Panc1 (cell line): ENCODE measurements around the gene HELT. TPM values are rescaled to one million over a fixed set of nuclear protein-coding genes. Genes with fewer than 3 reads are reported as not detected.
"Not testable (repeated sequence)": the region's sequence is repeated elsewhere in the genome, so short reads cannot be mapped to it uniquely, and the experiment has no call there.

Experiments used
- ATAC-seq: fragments of 200-7000 bp; cut with Tn5 transposase; 2 replicates; pipeline ENCODE4 v1.9.1; 2020; ENCODE audit warnings: mild to moderate bottlenecking, moderate library complexity
- BruUV-seq: library from RNA; stranded (reverse); fragments of 400-500 nt; replicated peaks from 2 replicates; lab custom pipeline; 2021; lab: Mats Ljungman, UMichigan
- CTCF ChIA-PET: fragments of 300-600 bp; sonication (Branson Sonifier 250); formaldehyde crosslinking; loops from one replicate; lab custom pipeline; 2022; ENCODE audit warnings: antibody characterized with exemption; lab: Charles Lee
- POLR2A ChIA-PET: fragments of 300-600 bp; sonication (Branson Sonifier 250); formaldehyde crosslinking; loops from one replicate; lab custom pipeline; 2022; ENCODE audit warnings: antibody characterized with exemption; lab: Charles Lee
- DNase-seq: peaks from one replicate; pipeline ENCODE4 v3.0.0-alpha.2; 2010; ENCODE audit warnings: low read depth, low spot score
- H3K27ac ChIP-seq: 2 replicates; pipeline ENCODE4 v1.5.1; 2011; ENCODE audit warnings: mild to moderate bottlenecking, low read length, inconsistent platforms
- H3K27me3 ChIP-seq: fragments of 200-500 bp; sonication (Bioruptor generic); 2 replicates; pipeline ENCODE4 v1.6.0; 2014; ENCODE audit warnings: low read length, inconsistent platforms; ENCODE audit not compliant: control insufficient read depth, insufficient read depth
- H3K36me3 ChIP-seq: fragments of 200-500 bp; sonication (Bioruptor generic); 2 replicates; pipeline ENCODE4 v1.5.1; 2014; ENCODE audit warnings: inconsistent platforms, mild to moderate bottlenecking, low read length, moderate library complexity; ENCODE audit not compliant: control insufficient read depth, insufficient read depth
- H3K4me1 ChIP-seq: 2 replicates; pipeline ENCODE4 v1.5.1; 2011; ENCODE audit warnings: inconsistent platforms, mild to moderate bottlenecking, low read length, moderate library complexity; ENCODE audit not compliant: control insufficient read depth, insufficient read depth
- H3K4me3 ChIP-seq, 2 experiments: 2 replicates each; pipeline ENCODE4 v1.5.1; 2011 to 2012; ENCODE audit warnings: low read depth in 2 of 2, low read length in 2 of 2, mild to moderate bottlenecking in 2 of 2, inconsistent platforms in 1 of 2, moderate library complexity in 1 of 2
- H3K9me3 ChIP-seq: fragments of 200-500 bp; sonication (Bioruptor generic); 2 replicates; pipeline ENCODE4 v1.5.1; 2014; ENCODE audit warnings: low read depth, mild to moderate bottlenecking, inconsistent platforms, low read length, moderate library complexity; ENCODE audit not compliant: control insufficient read depth, insufficient read depth
- POLR2AphosphoS5 ChIP-seq: IDR thresholded peaks from 2 replicates; pipeline ENCODE4 v1.6.1; 2012; ENCODE audit warnings: mild to moderate bottlenecking, low read depth, low read length, moderate library complexity
- SIN3A ChIP-seq: IDR thresholded peaks from 2 replicates; pipeline ENCODE4 v1.6.1; 2012; ENCODE audit warnings: low read depth, mild to moderate bottlenecking, low read length, moderate library complexity, borderline replicate concordance; ENCODE audit not compliant: insufficient read depth
- TCF7L2 ChIP-seq: IDR thresholded peaks from 2 replicates; pipeline ENCODE4 v1.6.1; 2011; ENCODE audit warnings: mild to moderate bottlenecking, low read depth, low read length, inconsistent platforms
- in situ Hi-C: cut with HindIII; loops from 2 replicates; pipeline ENCODE4 v1.10.0; 2016; ENCODE audit warnings: low sequenced_read_pairs, low pct_unique_long_range_greater_than_20kb
- intact Hi-C: fragments of 100-400 bp; cut with micrococcal nuclease; formaldehyde crosslinking; loops from one replicate; pipeline ENCODE4 v1.10.0; 2022; ENCODE audit not compliant: unreplicated experiment
- total RNA-seq: library from RNA; stranded (reverse); gene quantifications from one replicate; pipeline ENCODE4 v1.2.1, GENCODE V29; 2021; ENCODE audit not compliant: unreplicated experiment
- TF ChIP-seq, protein P1 (sequence below): fragments of 450-650 bp; IDR thresholded peaks from 2 replicates; pipeline ENCODE4 v1.5.1; 2017; ENCODE audit warnings: mild to moderate bottlenecking
- TF ChIP-seq, protein P2 (sequence below), 2 experiments: IDR thresholded peaks; 2 replicates each; pipeline ENCODE4 v1.6.1; 2011 to 2012; ENCODE audit warnings: low read depth in 2 of 2, control low read depth in 1 of 2, low read length in 1 of 2, mild to moderate bottlenecking in 1 of 2, moderate library complexity in 1 of 2; ENCODE audit not compliant: insufficient read depth in 1 of 2

Gene HELT
- total RNA-seq, 1 experiment from 2014 or later: not detected

DNA sequence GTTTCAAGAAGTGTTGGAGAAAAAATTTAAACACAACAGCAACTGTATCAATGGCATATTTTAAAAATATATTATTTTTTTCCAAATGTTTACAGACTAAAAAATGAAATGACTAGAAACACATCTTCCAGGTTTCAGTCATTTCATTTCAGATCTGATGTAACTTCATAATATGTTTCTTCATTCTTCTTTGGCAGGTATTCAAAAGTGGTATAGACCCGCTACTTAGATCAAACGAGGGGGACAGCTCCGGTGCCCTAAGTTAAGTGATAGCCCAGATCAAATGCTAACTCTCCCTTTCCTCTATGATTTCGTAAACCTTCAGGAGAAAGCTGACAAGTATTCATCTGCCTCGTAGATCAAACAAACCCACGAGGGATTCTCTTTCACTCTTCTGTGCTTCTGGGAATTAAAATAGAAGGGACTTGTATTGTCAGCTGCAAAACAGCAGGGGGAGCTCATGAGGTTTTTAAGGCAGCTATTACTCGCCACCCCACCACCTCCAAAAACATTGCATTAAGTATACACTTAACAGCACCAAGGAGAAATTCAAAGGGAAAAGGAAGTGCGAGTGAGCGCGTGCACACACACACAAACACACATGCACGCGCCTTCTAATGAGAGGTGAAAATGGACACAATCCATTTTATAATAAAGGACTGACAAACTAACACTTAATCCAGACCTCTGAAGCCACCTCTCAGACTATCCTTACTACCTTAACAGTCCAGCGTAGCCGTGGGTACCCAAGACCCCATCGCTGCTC, 21.4 kb downstream of the HELT start:
- ATAC-seq (peak; percentile 87), DNase-seq (peak; percentile 41)
- intact Hi-C loops (loop anchor here (2.0 kb wide), 2 partner anchors 57 to 95 kb away; no protein-coding TSS in a partner anchor), in situ Hi-C loops (no loop called here)
- ChIA-PET CTCF (interaction anchor here (0.6 to 1.5 kb wide), 5 partner anchors 46 to 111 kb away, joined by 3 to 12 read pairs (median 5); no protein-coding TSS in a partner anchor), POLR2A (no interaction called here)
- Histone ChIP-seq H3K4me1 (no peaks in the 10 kb centered on the region), H3K36me3 (no peaks in the 10 kb centered on the region), H3K4me3 (peak overlapping the region; percentile 1 to 36; a peak in 3 of 4 replicates), H3K27me3 (no peaks in the 10 kb centered on the region), H3K9me3 (no peaks in the 10 kb centered on the region), H3K27ac (no peak overlapping the region; the same call in 1 of the 2 replicates)
- no peak for TF ChIP-seq SIN3A
- no peak for TF ChIP-seq POLR2AphosphoS5
- TF ChIP-seq, protein P1, sequence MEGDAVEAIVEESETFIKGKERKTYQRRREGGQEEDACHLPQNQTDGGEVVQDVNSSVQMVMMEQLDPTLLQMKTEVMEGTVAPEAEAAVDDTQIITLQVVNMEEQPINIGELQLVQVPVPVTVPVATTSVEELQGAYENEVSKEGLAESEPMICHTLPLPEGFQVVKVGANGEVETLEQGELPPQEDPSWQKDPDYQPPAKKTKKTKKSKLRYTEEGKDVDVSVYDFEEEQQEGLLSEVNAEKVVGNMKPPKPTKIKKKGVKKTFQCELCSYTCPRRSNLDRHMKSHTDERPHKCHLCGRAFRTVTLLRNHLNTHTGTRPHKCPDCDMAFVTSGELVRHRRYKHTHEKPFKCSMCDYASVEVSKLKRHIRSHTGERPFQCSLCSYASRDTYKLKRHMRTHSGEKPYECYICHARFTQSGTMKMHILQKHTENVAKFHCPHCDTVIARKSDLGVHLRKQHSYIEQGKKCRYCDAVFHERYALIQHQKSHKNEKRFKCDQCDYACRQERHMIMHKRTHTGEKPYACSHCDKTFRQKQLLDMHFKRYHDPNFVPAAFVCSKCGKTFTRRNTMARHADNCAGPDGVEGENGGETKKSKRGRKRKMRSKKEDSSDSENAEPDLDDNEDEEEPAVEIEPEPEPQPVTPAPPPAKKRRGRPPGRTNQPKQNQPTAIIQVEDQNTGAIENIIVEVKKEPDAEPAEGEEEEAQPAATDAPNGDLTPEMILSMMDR: peak; percentile 79
- BruUV-seq: no TSS peak

DNA sequence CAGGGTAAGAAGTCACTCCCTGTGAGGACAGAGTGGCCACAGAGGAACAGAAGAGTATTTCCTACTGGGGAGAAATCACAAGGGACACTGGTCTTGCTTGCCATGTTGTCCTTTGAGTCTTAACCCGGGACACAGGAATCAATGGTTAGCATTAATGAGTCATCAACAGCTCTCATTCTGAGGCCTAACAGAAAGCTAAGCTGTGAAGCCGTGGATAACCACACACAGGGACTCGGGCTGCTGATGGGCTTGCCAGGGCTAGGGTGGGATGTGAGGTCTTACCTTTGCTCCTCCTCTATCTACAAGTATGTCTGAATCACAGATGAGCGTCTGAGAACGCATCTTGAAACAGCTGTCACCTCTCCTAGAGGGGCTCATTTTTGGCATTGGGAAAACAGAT, 22.2 kb downstream of the HELT start:
- DNase-seq: no peak

DNA sequence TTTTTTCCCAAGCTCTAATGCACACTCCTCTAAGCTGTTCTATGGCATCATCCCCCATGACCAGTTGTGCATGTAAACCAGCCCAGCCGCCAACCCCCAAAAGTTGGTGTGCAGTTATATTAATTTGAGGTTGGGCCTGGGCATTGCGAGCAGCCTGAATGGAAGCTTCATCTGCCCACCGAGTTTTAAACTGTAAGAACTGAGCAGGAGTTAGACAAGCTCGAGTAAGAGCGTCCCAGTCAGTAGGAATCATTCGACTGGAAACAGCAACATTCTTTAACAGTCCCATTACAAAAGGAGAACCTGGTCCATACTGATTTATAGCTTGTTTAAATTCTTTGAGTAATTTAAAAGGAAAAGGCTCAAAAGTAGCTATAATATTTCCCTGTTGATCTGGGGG, 32.0 kb downstream of the HELT start:
- POLR2A ChIA-PET, H3K27ac ChIP-seq, intact Hi-C loops, H3K27me3 ChIP-seq, H3K4me3 ChIP-seq, H3K4me1 ChIP-seq, in situ Hi-C loops, ATAC-seq, H3K36me3 ChIP-seq, BruUV-seq, DNase-seq, CTCF ChIA-PET, H3K9me3 ChIP-seq: not testable (repeated sequence)

More for the DNA sequence above, 22.2 kb downstream of the HELT start:
- H3K27ac ChIP-seq: no peak overlapping the region
- in situ Hi-C loops: no loop called here
- TF ChIP-seq TCF7L2: no peak
- TF ChIP-seq, protein P1: no peak
- TF ChIP-seq, protein P2, sequence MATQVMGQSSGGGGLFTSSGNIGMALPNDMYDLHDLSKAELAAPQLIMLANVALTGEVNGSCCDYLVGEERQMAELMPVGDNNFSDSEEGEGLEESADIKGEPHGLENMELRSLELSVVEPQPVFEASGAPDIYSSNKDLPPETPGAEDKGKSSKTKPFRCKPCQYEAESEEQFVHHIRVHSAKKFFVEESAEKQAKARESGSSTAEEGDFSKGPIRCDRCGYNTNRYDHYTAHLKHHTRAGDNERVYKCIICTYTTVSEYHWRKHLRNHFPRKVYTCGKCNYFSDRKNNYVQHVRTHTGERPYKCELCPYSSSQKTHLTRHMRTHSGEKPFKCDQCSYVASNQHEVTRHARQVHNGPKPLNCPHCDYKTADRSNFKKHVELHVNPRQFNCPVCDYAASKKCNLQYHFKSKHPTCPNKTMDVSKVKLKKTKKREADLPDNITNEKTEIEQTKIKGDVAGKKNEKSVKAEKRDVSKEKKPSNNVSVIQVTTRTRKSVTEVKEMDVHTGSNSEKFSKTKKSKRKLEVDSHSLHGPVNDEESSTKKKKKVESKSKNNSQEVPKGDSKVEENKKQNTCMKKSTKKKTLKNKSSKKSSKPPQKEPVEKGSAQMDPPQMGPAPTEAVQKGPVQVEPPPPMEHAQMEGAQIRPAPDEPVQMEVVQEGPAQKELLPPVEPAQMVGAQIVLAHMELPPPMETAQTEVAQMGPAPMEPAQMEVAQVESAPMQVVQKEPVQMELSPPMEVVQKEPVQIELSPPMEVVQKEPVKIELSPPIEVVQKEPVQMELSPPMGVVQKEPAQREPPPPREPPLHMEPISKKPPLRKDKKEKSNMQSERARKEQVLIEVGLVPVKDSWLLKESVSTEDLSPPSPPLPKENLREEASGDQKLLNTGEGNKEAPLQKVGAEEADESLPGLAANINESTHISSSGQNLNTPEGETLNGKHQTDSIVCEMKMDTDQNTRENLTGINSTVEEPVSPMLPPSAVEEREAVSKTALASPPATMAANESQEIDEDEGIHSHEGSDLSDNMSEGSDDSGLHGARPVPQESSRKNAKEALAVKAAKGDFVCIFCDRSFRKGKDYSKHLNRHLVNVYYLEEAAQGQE (IDR thresholded peaks at IDR 0.05; ENCODE audit: insufficient read depth in 1 of 2, low read depth in 2 of 2, low read length in 1 of 2): no peak
- no peak for TF ChIP-seq SIN3A
- no peak for TF ChIP-seq POLR2AphosphoS5
- intact Hi-C loops: no loop called here
- no peak for ATAC-seq
- no peaks in the 10 kb centered on the region for H3K27me3 ChIP-seq
- no peaks in the 10 kb centered on the region for H3K9me3 ChIP-seq
- POLR2A ChIA-PET: no interaction called here
- H3K4me1 ChIP-seq: no peaks in the 10 kb centered on the region
- no peak overlapping the region for H3K4me3 ChIP-seq
- CTCF ChIA-PET: no interaction called here
- no TSS peak for BruUV-seq
- no peaks in the 10 kb centered on the region for H3K36me3 ChIP-seq

DNA sequence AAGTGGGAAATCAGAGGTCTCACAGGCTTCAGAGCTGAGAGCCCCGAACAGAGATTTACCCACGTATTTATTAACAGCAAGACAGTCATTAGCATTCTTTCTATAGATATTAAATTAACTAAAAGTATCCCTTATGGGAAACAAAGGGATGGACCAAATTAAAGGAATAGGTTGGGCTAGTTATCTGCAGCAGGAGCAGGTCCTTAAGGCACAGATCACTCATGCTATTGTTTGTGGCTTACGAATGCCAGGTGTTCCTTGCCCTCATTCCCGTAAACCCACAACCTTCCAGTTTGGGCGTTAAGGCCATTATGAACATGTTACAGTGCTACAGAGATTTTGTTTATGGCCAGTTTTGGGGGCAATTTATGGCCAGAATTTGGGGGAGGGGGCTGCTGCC, 33.0 kb downstream of the HELT start:
- H3K9me3 ChIP-seq, H3K27ac ChIP-seq, DNase-seq, BruUV-seq, H3K4me1 ChIP-seq, intact Hi-C loops, in situ Hi-C loops, ATAC-seq, CTCF ChIA-PET, H3K4me3 ChIP-seq, POLR2A ChIA-PET, H3K36me3 ChIP-seq, H3K27me3 ChIP-seq: not testable (repeated sequence)
